HepG2 (cell line): Measurements from ENCODE around the gene RTBDN. TPM values are rescaled to one million over a fixed set of nuclear protein-coding genes. Genes with fewer than 3 reads are reported as not detected.
A peak's percentile ranks its signal among the peaks of the same experiment; 100 is the strongest.

ENCODE experiments used
- AHDC1 ChIP-seq: sonication (generic); formaldehyde crosslinking; IDR thresholded peaks from 2 replicates; pipeline ENCODE4 v1.5.1; 2020; ENCODE audit warnings: mild to moderate bottlenecking, missing genetic modification reagents, borderline replicate concordance
- E2F1 ChIP-seq: sonication (generic); formaldehyde crosslinking; IDR thresholded peaks from 2 replicates; pipeline ENCODE4 v1.5.0; 2020; ENCODE audit warnings: missing genetic modification reagents
- EEA1 ChIP-seq: sonication (generic); formaldehyde crosslinking; IDR thresholded peaks from 2 replicates; pipeline ENCODE4 v1.5.1; 2020; ENCODE audit warnings: mild to moderate bottlenecking, missing genetic modification reagents, borderline replicate concordance
- FOXO1 ChIP-seq: sonication (generic); formaldehyde crosslinking; IDR thresholded peaks from 2 replicates; pipeline ENCODE4 v1.4.0; 2020; ENCODE audit warnings: missing genetic modification reagents
- NCOA5 ChIP-seq: sonication (generic); formaldehyde crosslinking; IDR thresholded peaks from 2 replicates; pipeline ENCODE4 v1.4.0; 2020; ENCODE audit warnings: missing genetic modification reagents
- RFXAP ChIP-seq: sonication (generic); formaldehyde crosslinking; IDR thresholded peaks from 2 replicates; pipeline ENCODE4 v1.4.0; 2020; ENCODE audit warnings: missing genetic modification reagents, borderline replicate concordance
- SMAD1 ChIP-seq: sonication (generic); formaldehyde crosslinking; IDR thresholded peaks from 2 replicates; pipeline ENCODE4 v1.4.0; 2020; ENCODE audit warnings: missing genetic modification reagents, low read depth, mild to moderate bottlenecking, borderline replicate concordance
- TEAD2 ChIP-seq: sonication (generic); formaldehyde crosslinking; IDR thresholded peaks from 2 replicates; pipeline ENCODE4 v1.9.0; 2021; ENCODE audit warnings: missing genetic modification reagents
- TEF ChIP-seq: sonication (generic); formaldehyde crosslinking; IDR thresholded peaks from 2 replicates; pipeline ENCODE4 v1.5.0; 2020; ENCODE audit warnings: missing genetic modification reagents
- THAP11 ChIP-seq: IDR thresholded peaks from 2 replicates; pipeline ENCODE4 v1.6.1; 2016; ENCODE audit warnings: missing biosample characterization, missing genetic modification reagents
- ZNF230 ChIP-seq: sonication (generic); formaldehyde crosslinking; IDR thresholded peaks from 2 replicates; pipeline ENCODE4 v1.4.0; 2020; ENCODE audit warnings: mild to moderate bottlenecking, missing genetic modification reagents
- ZNF274 ChIP-seq: sonication (generic); formaldehyde crosslinking; IDR thresholded peaks from 2 replicates; pipeline ENCODE4 v1.5.1; 2020; ENCODE audit warnings: mild to moderate bottlenecking, missing genetic modification reagents
- ZNF782 ChIP-seq: sonication (generic); formaldehyde crosslinking; IDR thresholded peaks from 2 replicates; pipeline ENCODE4 v1.4.0; 2020; ENCODE audit warnings: missing genetic modification reagents, mild to moderate bottlenecking, borderline replicate concordance
- ZXDC ChIP-seq: sonication (generic); formaldehyde crosslinking; IDR thresholded peaks from 2 replicates; pipeline ENCODE4 v1.5.0; 2020; ENCODE audit warnings: mild to moderate bottlenecking, missing genetic modification reagents
- polyA plus RNA-seq, 8 experiments: library from polyadenylated mRNA; depleted of rRNA in 3 of 8; stranded (reverse) in 7 of 8; unstranded in 1 of 8; fragments of >200 nt; fragmentation: Illumina TruSeq in 4 of 8; extraction: Trizol in 4 of 8; gene quantifications; 2 replicates each; pipeline versions ENCODE4 v1.2.1 to v1.2.3, GENCODE V29; 2011 to 2016; ENCODE audit warnings: low read depth in 4 of 8, missing spikeins in 1 of 8, mixed read lengths in 1 of 8; ENCODE audit not compliant: insufficient read depth in 1 of 8
- total RNA-seq, 5 experiments: library from RNA; depleted of rRNA; stranded (reverse); fragments of >200 nt; fragmentation: Illumina TruSeq; extraction: Trizol; gene quantifications; 2 replicates each; pipeline ENCODE4 v1.2.3, GENCODE V29; 2016; ENCODE audit warnings: low read depth in 1 of 5
- TF ChIP-seq, protein P1 (sequence below), 2 experiments: sonication (generic) in 1 of 2; formaldehyde crosslinking in 1 of 2; IDR thresholded peaks; 2 replicates each; pipeline versions ENCODE4 v1.5.1 to v1.6.1; 2011 to 2020; ENCODE audit warnings: borderline replicate concordance in 1 of 2, low read depth in 1 of 2, low read length in 1 of 2, mild to moderate bottlenecking in 1 of 2, missing genetic modification reagents in 1 of 2, moderate library complexity in 1 of 2

Gene RTBDN
- total and polyA plus RNA-seq, 2 of the 13 experiments (the other 11 are each of a cell fraction or from before 2014, with no cell fraction given), result 0.27 to 0.48 TPM

DNA sequence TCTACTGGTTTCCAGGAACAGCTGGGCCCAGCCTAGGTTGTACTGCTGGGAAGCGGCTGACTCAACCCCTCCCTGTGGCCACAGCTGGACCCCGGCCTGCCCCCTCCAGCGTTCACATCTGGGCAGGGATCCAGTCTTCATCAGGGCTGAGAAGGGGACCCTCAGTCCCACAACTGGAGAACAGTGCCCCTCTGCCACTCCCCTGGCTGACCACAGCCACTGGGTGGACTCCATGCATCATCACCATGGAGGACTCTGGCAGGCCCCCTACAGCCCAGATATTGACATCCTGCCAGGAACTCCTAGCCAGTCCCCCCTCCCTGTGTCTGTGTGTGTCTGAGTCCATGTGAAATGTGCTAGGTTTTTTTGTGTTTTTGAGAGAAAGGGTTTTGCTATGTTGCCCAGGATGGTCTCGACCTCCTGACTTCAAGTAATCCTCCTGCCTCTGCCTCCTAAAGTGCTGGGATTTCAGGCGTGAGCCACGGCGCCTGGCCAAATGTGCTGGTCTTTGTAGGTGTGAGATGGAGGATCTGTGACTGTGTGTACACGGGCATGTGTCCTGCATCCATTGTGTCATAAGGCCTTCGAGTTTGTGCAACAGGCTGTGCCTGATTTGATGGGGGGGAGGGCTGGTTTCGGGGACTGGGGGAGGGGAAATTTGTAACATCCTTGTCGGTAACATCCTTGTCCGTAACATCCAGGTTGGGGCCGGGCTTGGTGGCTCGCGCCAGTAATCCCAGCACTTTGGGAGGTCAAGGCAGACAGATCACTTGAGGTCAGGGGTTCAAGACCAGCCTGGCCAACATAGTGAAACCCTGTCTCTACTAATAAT, 55.0 kb downstream of the RTBDN start (continued):
- TF ChIP-seq E2F1 (CRISPR knock-in tag) (no peak), ZNF274 (CRISPR knock-in tag) (no peak), EEA1 (CRISPR knock-in tag) (no peak), ZNF782 (CRISPR knock-in tag) (no peak), TEAD2 (CRISPR knock-in tag) (no peak), ZXDC (0 out of 2 replicates have a peak, but pooled peaks have one; percentile 23), SMAD1 (CRISPR knock-in tag) (no peak), ZNF230 (CRISPR knock-in tag) (no peak), NCOA5 (CRISPR knock-in tag) (no peak), FOXO1 (CRISPR knock-in tag) (no peak), THAP11 (CRISPR knock-in tag) (no peak), RFXAP (CRISPR knock-in tag) (no peak), AHDC1 (no peak), TEF (no peak)
- TF ChIP-seq, protein P1, sequence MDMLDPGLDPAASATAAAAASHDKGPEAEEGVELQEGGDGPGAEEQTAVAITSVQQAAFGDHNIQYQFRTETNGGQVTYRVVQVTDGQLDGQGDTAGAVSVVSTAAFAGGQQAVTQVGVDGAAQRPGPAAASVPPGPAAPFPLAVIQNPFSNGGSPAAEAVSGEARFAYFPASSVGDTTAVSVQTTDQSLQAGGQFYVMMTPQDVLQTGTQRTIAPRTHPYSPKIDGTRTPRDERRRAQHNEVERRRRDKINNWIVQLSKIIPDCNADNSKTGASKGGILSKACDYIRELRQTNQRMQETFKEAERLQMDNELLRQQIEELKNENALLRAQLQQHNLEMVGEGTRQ (IDR thresholded peaks at IDR 0.05; ENCODE audit: low read depth, low read length), result no peak
- TF ChIP-seq, protein P1 (CRISPR knock-in tag; IDR thresholded peaks at IDR 0.05; ENCODE audit: borderline replicate concordance), result no peak
